HepG2 (cell line): ENCODE data around the gene ADARB2. TPM values are rescaled to one million over a fixed set of nuclear protein-coding genes. Genes with fewer than 3 reads are reported as not detected.

Experiments used
- ATAC-seq: fragments of 200-7000 bp; cut with Tn5 transposase; 3 replicates; pipeline ENCODE4 v1.9.1; 2020; ENCODE audit warnings: mild to moderate bottlenecking, moderate library complexity
- BruUV-seq: library from RNA; stranded (reverse); fragments of 400-500 nt; replicated peaks from 2 replicates; lab custom pipeline; 2021; lab: Mats Ljungman, UMichigan
- CTCF ChIA-PET: fragments of 300-600 bp; formaldehyde crosslinking; extraction: SDS; loops from one replicate; lab custom pipeline; 2021; ENCODE audit warnings: low total read pairs, inconsistent platforms, low intra/inter-chr PET ratio; lab: Yijun Ruan, JAX
- POLR2A ChIA-PET: fragments of 350-600 bp; sonication (Branson Sonifier 250); formaldehyde crosslinking; loops from one replicate; lab custom pipeline; 2020; ENCODE audit warnings: antibody characterized with exemption, inconsistent platforms; lab: Yijun Ruan, JAX
- DNase-seq: peaks from one replicate; pipeline ENCODE4 v3.0.0-alpha.2; 2015; ENCODE audit warnings: low spot score
- FAIRE-seq: peaks from 3 replicates; lab custom pipeline; 2011; peaks lifted over from hg19 to GRCh38; lab: Jason Lieb, UNC
- H2AFZ ChIP-seq: one replicate; pipeline ENCODE4 v1.6.1; 2011; ENCODE audit warnings: low read length, inconsistent platforms
- H3K27ac ChIP-seq: fragments of 300-600 bp; 3 replicates; pipeline ENCODE4 v1.8.0; 2011; ENCODE audit warnings: mixed run types, mild to moderate bottlenecking, mixed read lengths, low read length, inconsistent platforms; ENCODE audit not compliant: insufficient read depth; ENCODE audit errors: extremely low read length
- H3K27me3 ChIP-seq, 2 experiments: fragments of 200-600 bp in 1 of 2; 2 replicates in 1 of 2; 3 replicates in 1 of 2; pipeline versions ENCODE4 v1.6.0 to v1.8.0; 2011; ENCODE audit warnings: low read length in 2 of 2, mild to moderate bottlenecking in 2 of 2, moderate library complexity in 2 of 2, inconsistent platforms in 1 of 2; ENCODE audit not compliant: insufficient read depth in 2 of 2, control insufficient read depth in 1 of 2
- H3K36me3 ChIP-seq, 2 experiments: fragments of 200-600 bp in 1 of 2; replicated peaks in 1 of 2; 2 replicates in 1 of 2; 3 replicates in 1 of 2; pipeline versions ENCODE4 v1.5.1 to v1.8.0; 2011; ENCODE audit warnings: low read length in 2 of 2, inconsistent platforms in 1 of 2; ENCODE audit not compliant: insufficient read depth in 2 of 2, control insufficient read depth in 1 of 2
- H3K4me1 ChIP-seq: 2 replicates; pipeline ENCODE4 v1.5.1; 2012; ENCODE audit warnings: low read length, inconsistent platforms; ENCODE audit not compliant: insufficient read depth
- H3K4me2 ChIP-seq: 2 replicates; pipeline ENCODE4 v1.6.0; 2011; ENCODE audit warnings: low read depth, low read length, inconsistent platforms
- H3K4me3 ChIP-seq, 3 experiments: fragments of 200-600 bp in 1 of 3; sonication (generic), shearing (Covaris generic) in 1 of 3; replicated peaks in 1 of 3; 2 replicates each; pipeline ENCODE4 v1.5.1; 2011 to 2016; ENCODE audit warnings: low read length in 3 of 3, inconsistent platforms in 2 of 3, low read depth in 2 of 3, mild to moderate bottlenecking in 2 of 3, control low read depth in 1 of 3, mixed read lengths in 1 of 3; ENCODE audit not compliant: insufficient read depth in 1 of 3
- H3K79me2 ChIP-seq: one replicate; pipeline ENCODE4 v1.6.1; 2011; ENCODE audit warnings: low read length, inconsistent platforms; ENCODE audit not compliant: insufficient read depth
- H3K9ac ChIP-seq: 2 replicates; pipeline ENCODE4 v1.6.0; 2011; ENCODE audit warnings: mild to moderate bottlenecking, low read depth, low read length, inconsistent platforms; ENCODE audit not compliant: insufficient read depth
- H3K9me3 ChIP-seq: 2 replicates; pipeline ENCODE4 v1.5.1; 2012; ENCODE audit warnings: mild to moderate bottlenecking, low read length
- H4K20me1 ChIP-seq: 2 replicates; pipeline ENCODE4 v1.6.0; 2011; ENCODE audit warnings: inconsistent platforms, mild to moderate bottlenecking, low read length, moderate library complexity; ENCODE audit not compliant: insufficient read depth
- FOSL1 ChIP-seq: sonication (generic); formaldehyde crosslinking; IDR thresholded peaks from 2 replicates; pipeline ENCODE4 v1.9.0; 2021; ENCODE audit warnings: missing genetic modification reagents, borderline replicate concordance
- MIXL1 ChIP-seq: IDR thresholded peaks from 2 replicates; pipeline ENCODE4 v1.6.1; 2016
- MYC ChIP-seq: sonication (generic); formaldehyde crosslinking; IDR thresholded peaks from 2 replicates; pipeline ENCODE4 v1.9.0; 2021; ENCODE audit warnings: missing genetic modification reagents, borderline replicate concordance
- ZNF10 ChIP-seq: sonication (generic); formaldehyde crosslinking; IDR thresholded peaks from 2 replicates; pipeline ENCODE4 v1.4.0; 2020; ENCODE audit warnings: mild to moderate bottlenecking, low read depth, missing genetic modification reagents, borderline replicate concordance
- ZNF616 ChIP-seq: sonication (generic); formaldehyde crosslinking; IDR thresholded peaks from 2 replicates; pipeline ENCODE4 v1.5.0; 2020; ENCODE audit warnings: low read depth, mild to moderate bottlenecking, missing genetic modification reagents
- WGBS: methylation state at CpG from one replicate; pipeline ENCODE4 v1.1.6; 2017; ENCODE audit warnings: low lambda C conversion rate; 5-methylcytosine and 5-hydroxymethylcytosine counted together
- in situ Hi-C: cut with HindIII; loops from 2 replicates; pipeline ENCODE4 v1.10.0; 2017; ENCODE audit warnings: low pct_unique_long_range_greater_than_20kb; ENCODE audit not compliant: extremely low pct_ligation_motif_present
- intact Hi-C: fragments of 100-400 bp; cut with micrococcal nuclease; formaldehyde crosslinking; loops from one replicate; pipeline ENCODE4 v1.10.0; 2022; ENCODE audit not compliant: unreplicated experiment
- polyA plus RNA-seq, 8 experiments: library from polyadenylated mRNA; depleted of rRNA in 3 of 8; stranded (reverse) in 7 of 8; unstranded in 1 of 8; fragments of >200 nt; fragmentation: Illumina TruSeq in 4 of 8; extraction: Trizol in 4 of 8; gene quantifications; 2 replicates each; pipeline versions ENCODE4 v1.2.1 to v1.2.3, GENCODE V29; 2011 to 2016; ENCODE audit warnings: low read depth in 4 of 8, missing spikeins in 1 of 8, mixed read lengths in 1 of 8; ENCODE audit not compliant: insufficient read depth in 1 of 8
- total RNA-seq, 5 experiments: library from RNA; depleted of rRNA; stranded (reverse); fragments of >200 nt; fragmentation: Illumina TruSeq; extraction: Trizol; gene quantifications; 2 replicates each; pipeline ENCODE4 v1.2.3, GENCODE V29; 2016; ENCODE audit warnings: low read depth in 1 of 5
- TF ChIP-seq, protein P1 (sequence below): sonication (generic); formaldehyde crosslinking; IDR thresholded peaks from 2 replicates; pipeline ENCODE4 v1.8.0; 2022; ENCODE audit warnings: missing genetic modification reagents, mild to moderate bottlenecking, inconsistent platforms, borderline replicate concordance
- TF ChIP-seq, protein P2 (sequence below): sonication (generic); formaldehyde crosslinking; IDR thresholded peaks from 2 replicates; pipeline ENCODE4 v1.8.1; 2023; ENCODE audit warnings: mild to moderate bottlenecking, missing genetic modification reagents
- TF ChIP-seq, protein P3 (sequence below): sonication (generic); formaldehyde crosslinking; conservative IDR thresholded peaks from 2 replicates; pipeline ENCODE4 v1.4.0; 2020; ENCODE audit warnings: missing genetic modification reagents

ADARB2 gene
- total and polyA plus RNA-seq, 2 of the 13 experiments (the other 11 are each of a cell fraction or from before 2014, with no cell fraction given), result not detected

DNA sequence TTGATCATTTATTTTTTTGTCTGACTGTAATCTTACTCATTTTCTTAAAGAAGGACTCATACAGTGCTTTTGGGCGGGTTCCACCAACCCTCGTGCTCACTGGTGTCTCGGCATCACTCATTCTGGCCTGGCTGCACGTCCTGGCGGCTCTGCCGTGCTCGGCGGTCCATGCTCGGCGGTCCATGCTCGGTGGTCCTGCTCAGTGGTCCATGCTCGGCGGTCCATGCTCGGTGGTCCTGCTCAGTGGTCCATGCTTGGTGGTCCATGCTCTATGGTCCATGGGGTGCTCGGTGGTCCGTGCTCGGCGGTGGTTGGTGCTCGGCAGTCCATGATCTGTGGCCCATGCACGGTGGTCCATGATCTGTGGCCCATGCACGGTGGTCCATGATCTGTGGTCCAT is 608.7 kb downstream of the ADARB2 start:
- ChIA-PET CTCF (no interaction called here), POLR2A (no interaction called here)
- H4K20me1 ChIP-seq, result no peaks in the 10 kb centered on the region
- H3K27ac ChIP-seq, result no peak overlapping the region
- no peaks in the 10 kb centered on the region for H3K9me3 ChIP-seq
- no peak overlapping the region for H3K9ac ChIP-seq
- FAIRE-seq (no peak), ATAC-seq (no peak), DNase-seq (no peak)
- 94% methylated on average over 21 of the region's 21 CpGs for WGBS
- H3K27me3 ChIP-seq, result no peaks in the 10 kb centered on the region
- no TSS peak for BruUV-seq
- TF ChIP-seq FOSL1 (CRISPR knock-in tag) (no peak), ZNF10 (CRISPR knock-in tag) (no peak), MYC (CRISPR knock-in tag) (no peak), MIXL1 (CRISPR knock-in tag) (no peak), ZNF616 (no peak)
- TF ChIP-seq, protein P1, sequence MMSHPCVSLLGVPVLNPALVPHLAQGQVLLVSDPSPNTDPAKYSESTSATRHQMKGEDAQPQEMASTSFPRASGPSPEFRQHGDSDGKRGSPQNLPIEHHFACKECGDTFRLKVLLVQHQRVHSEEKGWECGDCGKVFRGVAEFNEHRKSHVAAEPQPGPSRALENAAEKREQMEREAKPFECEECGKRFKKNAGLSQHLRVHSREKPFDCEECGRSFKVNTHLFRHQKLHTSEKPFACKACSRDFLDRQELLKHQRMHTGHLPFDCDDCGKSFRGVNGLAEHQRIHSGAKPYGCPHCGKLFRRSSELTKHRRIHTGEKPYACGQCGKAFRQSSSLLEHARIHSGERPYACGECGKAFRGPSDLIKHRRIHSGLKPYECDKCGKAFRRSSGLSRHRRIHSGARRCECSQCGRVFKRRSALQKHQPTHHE (CRISPR knock-in tag), result no peak
- TF ChIP-seq, protein P2, sequence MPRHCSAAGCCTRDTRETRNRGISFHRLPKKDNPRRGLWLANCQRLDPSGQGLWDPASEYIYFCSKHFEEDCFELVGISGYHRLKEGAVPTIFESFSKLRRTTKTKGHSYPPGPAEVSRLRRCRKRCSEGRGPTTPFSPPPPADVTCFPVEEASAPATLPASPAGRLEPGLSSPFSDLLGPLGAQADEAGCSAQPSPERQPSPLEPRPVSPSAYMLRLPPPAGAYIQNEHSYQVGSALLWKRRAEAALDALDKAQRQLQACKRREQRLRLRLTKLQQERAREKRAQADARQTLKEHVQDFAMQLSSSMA (CRISPR knock-in tag), result no peak
- TF ChIP-seq, protein P3, sequence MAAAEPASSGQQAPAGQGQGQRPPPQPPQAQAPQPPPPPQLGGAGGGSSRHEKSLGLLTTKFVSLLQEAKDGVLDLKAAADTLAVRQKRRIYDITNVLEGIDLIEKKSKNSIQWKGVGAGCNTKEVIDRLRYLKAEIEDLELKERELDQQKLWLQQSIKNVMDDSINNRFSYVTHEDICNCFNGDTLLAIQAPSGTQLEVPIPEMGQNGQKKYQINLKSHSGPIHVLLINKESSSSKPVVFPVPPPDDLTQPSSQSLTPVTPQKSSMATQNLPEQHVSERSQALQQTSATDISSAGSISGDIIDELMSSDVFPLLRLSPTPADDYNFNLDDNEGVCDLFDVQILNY, result no peak
- no peak overlapping the region for H3K4me2 ChIP-seq
- in situ Hi-C loops, result no loop called here
- no peak overlapping the region for H2AFZ ChIP-seq
- no peaks in the 10 kb centered on the region for H3K79me2 ChIP-seq
- no peaks in the 10 kb centered on the region for H3K4me1 ChIP-seq
- no peak overlapping the region for H3K4me3 ChIP-seq
- intact Hi-C loops, result no loop called here
- peaks cover 23 to 68% of the 10 kb centered on the region in 2 experiments; a peak in 4 of 5 replicates for H3K36me3 ChIP-seq
